ENCODE results near the gene MS4A10.

DNA sequence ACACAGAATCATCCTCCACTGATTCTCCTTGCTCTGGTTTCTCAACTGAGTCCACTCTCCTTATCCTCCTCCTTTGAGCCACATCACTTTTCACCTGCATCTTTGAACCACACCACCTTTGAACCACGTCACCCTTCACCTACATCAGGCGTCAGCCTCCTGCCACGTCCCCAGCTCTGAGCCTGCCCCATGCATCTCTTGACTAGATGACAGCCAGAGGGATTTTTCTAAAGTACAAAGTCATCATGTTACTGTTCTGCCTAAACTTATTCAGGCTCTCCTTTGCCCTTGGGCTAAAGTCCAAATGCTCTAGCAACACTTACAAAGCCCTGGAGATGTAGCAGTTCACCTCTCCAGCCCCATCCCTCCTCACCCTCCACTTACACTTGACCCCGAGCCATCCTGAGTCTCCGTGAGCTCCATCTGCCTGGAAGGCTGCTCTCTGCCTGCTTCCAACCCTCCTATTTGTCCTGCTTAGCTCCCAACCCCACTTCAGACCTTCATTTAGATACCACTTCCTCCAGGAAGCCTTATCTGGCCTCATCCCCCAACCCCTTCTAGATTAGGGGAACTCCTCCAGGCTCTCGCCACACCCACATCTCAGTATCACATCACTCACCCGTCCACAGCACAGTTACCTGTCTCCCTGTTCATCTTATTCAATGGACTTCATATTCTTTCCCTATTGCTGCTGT, 3.7 kb upstream of the MS4A10 start:
- TF ChIP-seq CTCF (IDR thresholded peaks at IDR 0.05) (no peak), POLR2AphosphoS5 (IDR thresholded peaks at IDR 0.05) (no peak)

Measured in sigmoid colon (tissue), 4 donors.